HepG2 (cell line): ENCODE data around the gene KIRREL3. TPM values are rescaled to one million over a fixed set of nuclear protein-coding genes. Genes with fewer than 3 reads are reported as not detected.

Source experiments
- ATAC-seq: fragments of 200-7000 bp; cut with Tn5 transposase; 3 replicates; pipeline ENCODE4 v1.9.1; 2020; ENCODE audit warnings: mild to moderate bottlenecking, moderate library complexity
- BruUV-seq: library from RNA; stranded (reverse); fragments of 400-500 nt; replicated peaks from 2 replicates; lab custom pipeline; 2021; lab: Mats Ljungman, UMichigan
- CTCF ChIA-PET: fragments of 300-600 bp; formaldehyde crosslinking; extraction: SDS; loops from one replicate; lab custom pipeline; 2021; ENCODE audit warnings: low total read pairs, inconsistent platforms, low intra/inter-chr PET ratio; lab: Yijun Ruan, JAX
- POLR2A ChIA-PET: fragments of 350-600 bp; sonication (Branson Sonifier 250); formaldehyde crosslinking; loops from one replicate; lab custom pipeline; 2020; ENCODE audit warnings: antibody characterized with exemption, inconsistent platforms; lab: Yijun Ruan, JAX
- DNase-seq: peaks from one replicate; pipeline ENCODE4 v3.0.0-alpha.2; 2015; ENCODE audit warnings: low spot score
- FAIRE-seq: peaks from 3 replicates; lab custom pipeline; 2011; peaks lifted over from hg19 to GRCh38; lab: Jason Lieb, UNC
- H2AFZ ChIP-seq: one replicate; pipeline ENCODE4 v1.6.1; 2011; ENCODE audit warnings: low read length, inconsistent platforms
- H3K27ac ChIP-seq: fragments of 300-600 bp; 3 replicates; pipeline ENCODE4 v1.8.0; 2011; ENCODE audit warnings: mixed run types, mild to moderate bottlenecking, mixed read lengths, low read length, inconsistent platforms; ENCODE audit not compliant: insufficient read depth; ENCODE audit errors: extremely low read length
- H3K27me3 ChIP-seq, 2 experiments: fragments of 200-600 bp in 1 of 2; 2 replicates in 1 of 2; 3 replicates in 1 of 2; pipeline versions ENCODE4 v1.6.0 to v1.8.0; 2011; ENCODE audit warnings: low read length in 2 of 2, mild to moderate bottlenecking in 2 of 2, moderate library complexity in 2 of 2, inconsistent platforms in 1 of 2; ENCODE audit not compliant: insufficient read depth in 2 of 2, control insufficient read depth in 1 of 2
- H3K36me3 ChIP-seq, 2 experiments: fragments of 200-600 bp in 1 of 2; replicated peaks in 1 of 2; 2 replicates in 1 of 2; 3 replicates in 1 of 2; pipeline versions ENCODE4 v1.5.1 to v1.8.0; 2011; ENCODE audit warnings: low read length in 2 of 2, inconsistent platforms in 1 of 2; ENCODE audit not compliant: insufficient read depth in 2 of 2, control insufficient read depth in 1 of 2
- H3K4me1 ChIP-seq: 2 replicates; pipeline ENCODE4 v1.5.1; 2012; ENCODE audit warnings: low read length, inconsistent platforms; ENCODE audit not compliant: insufficient read depth
- H3K4me2 ChIP-seq: 2 replicates; pipeline ENCODE4 v1.6.0; 2011; ENCODE audit warnings: low read depth, low read length, inconsistent platforms
- H3K4me3 ChIP-seq, 3 experiments: fragments of 200-600 bp in 1 of 3; sonication (generic), shearing (Covaris generic) in 1 of 3; replicated peaks in 1 of 3; 2 replicates each; pipeline ENCODE4 v1.5.1; 2011 to 2016; ENCODE audit warnings: low read length in 3 of 3, inconsistent platforms in 2 of 3, low read depth in 2 of 3, mild to moderate bottlenecking in 2 of 3, control low read depth in 1 of 3, mixed read lengths in 1 of 3; ENCODE audit not compliant: insufficient read depth in 1 of 3
- H3K79me2 ChIP-seq: one replicate; pipeline ENCODE4 v1.6.1; 2011; ENCODE audit warnings: low read length, inconsistent platforms; ENCODE audit not compliant: insufficient read depth
- H3K9ac ChIP-seq: 2 replicates; pipeline ENCODE4 v1.6.0; 2011; ENCODE audit warnings: mild to moderate bottlenecking, low read depth, low read length, inconsistent platforms; ENCODE audit not compliant: insufficient read depth
- H3K9me3 ChIP-seq: 2 replicates; pipeline ENCODE4 v1.5.1; 2012; ENCODE audit warnings: mild to moderate bottlenecking, low read length
- H4K20me1 ChIP-seq: 2 replicates; pipeline ENCODE4 v1.6.0; 2011; ENCODE audit warnings: inconsistent platforms, mild to moderate bottlenecking, low read length, moderate library complexity; ENCODE audit not compliant: insufficient read depth
- ATF7 ChIP-seq, 2 experiments: fragments of 450-650 bp in 1 of 2; sonication (generic) in 1 of 2; formaldehyde crosslinking in 1 of 2; IDR thresholded peaks; 2 replicates each; pipeline versions ENCODE4 v1.4.0 to v1.6.1; 2016 to 2020; ENCODE audit warnings: antibody characterized with exemption in 1 of 2, mild to moderate bottlenecking in 1 of 2, missing genetic modification reagents in 1 of 2
- BCLAF1 ChIP-seq: fragments of 450-650 bp; IDR thresholded peaks from 2 replicates; pipeline ENCODE4 v1.6.1; 2017; ENCODE audit warnings: mild to moderate bottlenecking
- CENPX ChIP-seq: sonication (generic); formaldehyde crosslinking; IDR thresholded peaks from 2 replicates; pipeline ENCODE4 v1.9.0; 2021; ENCODE audit warnings: mild to moderate bottlenecking, missing genetic modification reagents, moderate library complexity
- ETV6 ChIP-seq: sonication (generic); formaldehyde crosslinking; conservative IDR thresholded peaks from 2 replicates; pipeline ENCODE4 v1.4.0; 2020; ENCODE audit warnings: missing genetic modification reagents
- FOXK1 ChIP-seq: sonication (generic); formaldehyde crosslinking; IDR thresholded peaks from 2 replicates; pipeline ENCODE4 v1.4.0; 2020; ENCODE audit warnings: low read depth, missing genetic modification reagents, borderline replicate concordance
- HCFC1 ChIP-seq: fragments of 150-350 bp; IDR thresholded peaks from 2 replicates; pipeline ENCODE4 v1.6.1; 2014; ENCODE audit warnings: low read depth, low read length
- HNF4G ChIP-seq, 2 experiments: sonication (generic) in 1 of 2; formaldehyde crosslinking in 1 of 2; IDR thresholded peaks; 2 replicates each; pipeline versions ENCODE4 v1.4.0 to v1.6.1; 2011 to 2020; ENCODE audit warnings: borderline replicate concordance in 2 of 2, low read depth in 2 of 2, mild to moderate bottlenecking in 2 of 2, low read length in 1 of 2, missing genetic modification reagents in 1 of 2, moderate library complexity in 1 of 2
- LBX2 ChIP-seq: sonication (generic); formaldehyde crosslinking; IDR thresholded peaks from 2 replicates; pipeline ENCODE4 v1.5.0; 2020; ENCODE audit warnings: missing genetic modification reagents, mild to moderate bottlenecking, borderline replicate concordance
- SIX1 ChIP-seq: sonication (generic); formaldehyde crosslinking; IDR thresholded peaks from 2 replicates; pipeline ENCODE4 v1.4.0; 2020; ENCODE audit warnings: missing genetic modification reagents, borderline replicate concordance
- SIX4 ChIP-seq: sonication (generic); formaldehyde crosslinking; IDR thresholded peaks from 2 replicates; pipeline ENCODE4 v1.4.0; 2020; ENCODE audit warnings: missing genetic modification reagents
- ZMYM3 ChIP-seq: sonication (generic); formaldehyde crosslinking; IDR thresholded peaks from 2 replicates; pipeline ENCODE4 v1.5.1; 2020; ENCODE audit warnings: mild to moderate bottlenecking, missing genetic modification reagents
- ZNF407 ChIP-seq: sonication (generic); formaldehyde crosslinking; IDR thresholded peaks from one replicate; pipeline ENCODE4 v1.5.1; 2020; ENCODE audit warnings: mild to moderate bottlenecking, missing genetic modification reagents; ENCODE audit errors: not compliant biosample characterization
- ZNF484 ChIP-seq: sonication (generic); formaldehyde crosslinking; IDR thresholded peaks from 2 replicates; pipeline ENCODE4 v1.5.1; 2020; ENCODE audit warnings: mild to moderate bottlenecking, low read depth, missing genetic modification reagents, borderline replicate concordance
- WGBS: methylation state at CpG from one replicate; pipeline ENCODE4 v1.1.6; 2017; ENCODE audit warnings: low lambda C conversion rate; 5-methylcytosine and 5-hydroxymethylcytosine counted together
- in situ Hi-C: cut with HindIII; loops from 2 replicates; pipeline ENCODE4 v1.10.0; 2017; ENCODE audit warnings: low pct_unique_long_range_greater_than_20kb; ENCODE audit not compliant: extremely low pct_ligation_motif_present
- intact Hi-C: fragments of 100-400 bp; cut with micrococcal nuclease; formaldehyde crosslinking; loops from one replicate; pipeline ENCODE4 v1.10.0; 2022; ENCODE audit not compliant: unreplicated experiment
- polyA plus RNA-seq, 8 experiments: library from polyadenylated mRNA; depleted of rRNA in 3 of 8; stranded (reverse) in 7 of 8; unstranded in 1 of 8; fragments of >200 nt; fragmentation: Illumina TruSeq in 4 of 8; extraction: Trizol in 4 of 8; gene quantifications; 2 replicates each; pipeline versions ENCODE4 v1.2.1 to v1.2.3, GENCODE V29; 2011 to 2016; ENCODE audit warnings: low read depth in 4 of 8, missing spikeins in 1 of 8, mixed read lengths in 1 of 8; ENCODE audit not compliant: insufficient read depth in 1 of 8
- total RNA-seq, 5 experiments: library from RNA; depleted of rRNA; stranded (reverse); fragments of >200 nt; fragmentation: Illumina TruSeq; extraction: Trizol; gene quantifications; 2 replicates each; pipeline ENCODE4 v1.2.3, GENCODE V29; 2016; ENCODE audit warnings: low read depth in 1 of 5

The KIRREL3 gene
- total and polyA plus RNA-seq, 2 of the 13 experiments (the other 11 are each of a cell fraction or from before 2014, with no cell fraction given) = not detected

- H4K20me1 ChIP-seq = 0 out of 2 replicates have a peak, but pooled peaks cover 3% of the 10 kb centered on the region
- H3K27ac ChIP-seq = no peak overlapping the region
- H3K36me3 ChIP-seq = no peaks in the 10 kb centered on the region
- no peak for ATAC-seq
- no peaks in the 10 kb centered on the region for H3K4me1 ChIP-seq
- no peak overlapping the region for H2AFZ ChIP-seq
- ChIA-PET CTCF (no interaction called here), POLR2A (no interaction called here)
- no peak overlapping the region for H3K9ac ChIP-seq
- no TSS peak for BruUV-seq
- H3K9me3 ChIP-seq = no peaks in the 10 kb centered on the region
- no peaks in the 10 kb centered on the region for H3K79me2 ChIP-seq
- intact Hi-C loops = no loop called here
- 26% methylated on average over 4 of the region's 4 CpGs for WGBS
- peaks cover 5 to 24% of the 10 kb centered on the region in 2 experiments; a peak in 3 of 5 replicates for H3K27me3 ChIP-seq
- no peak for FAIRE-seq
- no peak overlapping the region for H3K4me3 ChIP-seq
- H3K4me2 ChIP-seq = no peak overlapping the region
- in situ Hi-C loops = no loop called here
- no peak for DNase-seq
- TF ChIP-seq LBX2 (no peak), ATF7 (IDR thresholded peaks at IDR 0.05) (no peak), ATF7 (CRISPR knock-in tag; IDR thresholded peaks at IDR 0.05) (no peak), SIX1 (CRISPR knock-in tag) (no peak), SIX4 (CRISPR knock-in tag) (no peak), HNF4G (IDR thresholded peaks at IDR 0.05; ENCODE audit: borderline replicate concordance, low read depth, low read length) (no peak), HNF4G (CRISPR knock-in tag; IDR thresholded peaks at IDR 0.05; ENCODE audit: borderline replicate concordance, low read depth) (no peak), BCLAF1 (no peak), ZNF484 (CRISPR knock-in tag) (no peak), ZNF407 (CRISPR knock-in tag) (no peak), ZMYM3 (CRISPR knock-in tag) (no peak), FOXK1 (CRISPR knock-in tag) (no peak), ETV6 (CRISPR knock-in tag) (no peak), HCFC1 (no peak), CENPX (CRISPR knock-in tag) (no peak)
Measured at GRCh38 chr11:126613272-126613671, 387.3 kb downstream of the KIRREL3 start.
